A549 (cell line): ENCODE data around the gene ABHD1. TPM values are rescaled to one million over a fixed set of nuclear protein-coding genes. Genes with fewer than 3 reads are reported as not detected.

Experiments used
- ATAC-seq, 2 experiments: fragments of 200-7000 bp in 1 of 2; fragments of >200 bp in 1 of 2; cut with Nextera tagmentation in 1 of 2; cut with Tn5 transposase in 1 of 2; 3 replicates each; pipeline versions ENCODE4 v1.8.0 to v1.9.1; 2018 to 2020; ENCODE audit warnings: mild to moderate bottlenecking in 1 of 2, moderate library complexity in 1 of 2
- CTCF ChIA-PET: fragments of 300-600 bp; sonication (Branson Sonifier 250); formaldehyde crosslinking; extraction: SDS; loops from one replicate; lab custom pipeline; 2021; ENCODE audit warnings: antibody characterized with exemption, inconsistent platforms; lab: Yijun Ruan, JAX
- POLR2A ChIA-PET: fragments of 350-600 bp; formaldehyde crosslinking; extraction: SDS; loops from one replicate; lab custom pipeline; 2021; ENCODE audit warnings: antibody characterized with exemption, inconsistent platforms; lab: Yijun Ruan, JAX
- DNase-seq, 2 experiments: peaks; one replicate each; pipeline versions ENCODE4 v3.0.0 to v3.0.0-alpha.2; 2011 to 2016; ENCODE audit warnings: low read depth in 1 of 2, low spot score in 1 of 2
- FAIRE-seq: peaks from 2 replicates; lab custom pipeline; 2011; peaks lifted over from hg19 to GRCh38; lab: Jason Lieb, UNC
- H3K27ac ChIP-seq, 2 experiments: fragments of >200 bp; sonication (Bioruptor Twin); formaldehyde crosslinking; 3 replicates each; pipeline ENCODE4 v1.5.1; 2016 to 2017
- H3K4me1 ChIP-seq: fragments of >200 bp; sonication (Bioruptor Twin); formaldehyde crosslinking; 3 replicates; pipeline ENCODE4 v1.6.1; 2016
- H3K4me2 ChIP-seq: fragments of >200 bp; sonication (Bioruptor Twin); formaldehyde crosslinking; 3 replicates; pipeline ENCODE4 v1.6.1; 2016
- H3K4me3 ChIP-seq: fragments of >200 bp; sonication (Bioruptor Twin); formaldehyde crosslinking; 3 replicates; pipeline ENCODE4 v1.5.1; 2016
- H3K9me3 ChIP-seq: fragments of >200 bp; sonication (Bioruptor Twin); formaldehyde crosslinking; 3 replicates; pipeline ENCODE4 v1.6.1; 2016
- CBX2 ChIP-seq: fragments of 200-600 bp; sonication (generic); IDR thresholded peaks from 2 replicates; pipeline ENCODE4 v1.6.1; 2016; ENCODE audit warnings: low read depth, mild to moderate bottlenecking, borderline replicate concordance
- EHF ChIP-seq: fragments of 250-450 bp; sonication (Bioruptor Pico); IDR thresholded peaks from 2 replicates; pipeline ENCODE4 v1.5.0; 2020; ENCODE audit warnings: mild to moderate bottlenecking
- FOXS1 ChIP-seq: fragments of 250-450 bp; sonication (Bioruptor Pico); IDR thresholded peaks from 2 replicates; pipeline ENCODE4 v1.5.0; 2020; ENCODE audit warnings: mild to moderate bottlenecking, moderate library complexity
- HOXB13 ChIP-seq: fragments of 250-450 bp; sonication (Bioruptor Pico); IDR thresholded peaks from 2 replicates; pipeline ENCODE4 v1.5.0; 2020; ENCODE audit warnings: low read depth, mild to moderate bottlenecking, moderate library complexity
- JUN ChIP-seq, 2 experiments: fragments of >200 bp; sonication (Bioruptor Twin); formaldehyde crosslinking; IDR thresholded peaks; 2 replicates in 1 of 2; 3 replicates in 1 of 2; pipeline ENCODE4 v1.6.1; 2016 to 2017
- KDM1A ChIP-seq: fragments of 200-600 bp; sonication (generic); IDR thresholded peaks from 2 replicates; pipeline ENCODE4 v1.6.1; 2016; ENCODE audit warnings: low read depth, mild to moderate bottlenecking
- MAX ChIP-seq: IDR thresholded peaks from 2 replicates; pipeline ENCODE4 v1.6.1; 2012
- MYC ChIP-seq: IDR thresholded peaks from 2 replicates; pipeline ENCODE4 v1.6.1; 2012; ENCODE audit warnings: mild to moderate bottlenecking, inconsistent platforms, low read length, improper control_type of control experiment, borderline replicate concordance
- NFE2L2 ChIP-seq: fragments of 150-350 bp; conservative IDR thresholded peaks from 2 replicates; pipeline ENCODE4 v1.6.1; 2014; ENCODE audit warnings: low read length
- NPAS2 ChIP-seq: fragments of 250-450 bp; sonication (Bioruptor Pico); IDR thresholded peaks from 2 replicates; pipeline ENCODE4 v1.8.0; 2022; ENCODE audit warnings: mild to moderate bottlenecking, moderate library complexity, borderline replicate concordance
- POLR2A ChIP-seq: IDR thresholded peaks from 2 replicates; pipeline ENCODE4 v1.6.1; 2012; ENCODE audit warnings: mild to moderate bottlenecking, low read length
- RARB ChIP-seq: fragments of 250-450 bp; sonication (Bioruptor Pico); IDR thresholded peaks from 2 replicates; pipeline ENCODE4 v1.8.0; 2021; ENCODE audit warnings: mild to moderate bottlenecking, moderate library complexity
- RCOR1 ChIP-seq: fragments of 150-350 bp; IDR thresholded peaks from 2 replicates; pipeline ENCODE4 v1.6.1; 2014; ENCODE audit warnings: antibody characterized with exemption, low read length, low read depth
- ZFP36 ChIP-seq: fragments of 450-650 bp; IDR thresholded peaks from 2 replicates; pipeline ENCODE4 v1.6.1; 2014; ENCODE audit warnings: borderline replicate concordance; ENCODE audit not compliant: partially characterized antibody
- WGBS: methylation state at CpG from one replicate; pipeline ENCODE4 v1.1.6; 2017; ENCODE audit errors: missing lambda C conversion rate; 5-methylcytosine and 5-hydroxymethylcytosine counted together
- polyA plus RNA-seq, 4 experiments: library from polyadenylated mRNA; depleted of rRNA in 3 of 4; stranded (reverse); fragments of >200 nt; fragmentation: RNase III in 1 of 4; extraction: RNeasy Plus Mini Kit Qiagen cat#74134 plus additional on column Dnase treatment in 1 of 4; gene quantifications; 2 replicates in 3 of 4; 3 replicates in 1 of 4; pipeline ENCODE4 v1.2.3, GENCODE V29; 2011 to 2017

Gene ABHD1
- polyA plus RNA-seq, 2 of the 4 experiments (the other 2 are of a cell fraction): 0.96 to 1.9 TPM

- WGBS: 90% methylated on average over 11 of the region's 11 CpGs
- ATAC-seq: no peak
- POLR2A ChIA-PET: no interaction called here
Observed at GRCh38 chr2:27128668-27129571, 5.3 kb downstream of the ABHD1 start.

GRCh38 chr2:27130396-27130795 lies 6.8 kb downstream of the ABHD1 start:
- Histone ChIP-seq H3K27ac (no peak overlapping the region), H3K4me3 (no peak overlapping the region), H3K4me2 (no peak overlapping the region), H3K9me3 (no peaks in the 10 kb centered on the region), H3K4me1 (peaks cover 11% of the 10 kb centered on the region)
- DNase-seq (no peak), FAIRE-seq (no peak), ATAC-seq (no peak)
- no peak for TF ChIP-seq CBX2
- no peak for TF ChIP-seq KDM1A
- TF ChIP-seq JUN (IDR thresholded peaks at IDR 0.05): no peak
- TF ChIP-seq MAX: no peak
- TF ChIP-seq RCOR1: no peak
- ChIA-PET POLR2A (no interaction called here), CTCF (interaction anchor here (0.9 to 3.0 kb wide), 5 partner anchors 11 to 150 kb away, joined by 3 to 14 read pairs (median 5); partner anchors contain the start of gene CGREF1)
- WGBS: 93% methylated on average over 10 of the region's 10 CpGs

More at GRCh38 chr2:27128668-27129571, 5.3 kb downstream of the ABHD1 start:
- peaks cover 13% of the 10 kb centered on the region for H3K4me1 ChIP-seq
- H3K27ac ChIP-seq: no peak overlapping the region
- no peak overlapping the region for H3K4me2 ChIP-seq
- CTCF ChIA-PET: interaction anchor here (0.7 to 1.7 kb wide), 5 partner anchors 13 to 63 kb away, joined by 3 to 4 read pairs (median 3); no protein-coding TSS in a partner anchor
- H3K9me3 ChIP-seq: no peaks in the 10 kb centered on the region
- DNase-seq: no peak
- FAIRE-seq: no peak
- TF ChIP-seq FOXS1 (CRISPR knock-in tag) (no peak), POLR2A (0 out of 2 replicates have a peak, but pooled peaks have one; percentile 14)
- no peak overlapping the region for H3K4me3 ChIP-seq

GRCh38 chr2:27131429-27131828 lies 7.8 kb downstream of the ABHD1 start:
- DNase-seq (no peak), ATAC-seq (no peak)
- H3K27ac ChIP-seq: no peak overlapping the region
- no peak overlapping the region for H3K4me3 ChIP-seq
- WGBS: 79% methylated on average over 11 of the region's 11 CpGs
- no peaks in the 10 kb centered on the region for H3K9me3 ChIP-seq
- POLR2A ChIA-PET: no interaction called here
- TF ChIP-seq EHF (no peak), ZFP36 (no peak)
- TF ChIP-seq, all 56 proteins: peak for 0
- peaks cover 11% of the 10 kb centered on the region for H3K4me1 ChIP-seq
- CTCF ChIA-PET: interaction anchor here (0.6 to 3.4 kb wide), 11 partner anchors 8 to 172 kb away, joined by 3 to 25 read pairs (median 9); partner anchors contain the start of genes ABHD1 and CGREF1
- FAIRE-seq: no peak
- H3K4me2 ChIP-seq: no peak overlapping the region

GRCh38 chr2:27133195-27133875 lies 9.7 kb downstream of the ABHD1 start:
- H3K9me3 ChIP-seq: no peaks in the 10 kb centered on the region
- 59% methylated on average over 14 of the region's 14 CpGs for WGBS
- H3K4me2 ChIP-seq: peak overlapping the region; percentile 98
- no peak for DNase-seq
- peaks cover 11% of the 10 kb centered on the region for H3K4me1 ChIP-seq
- POLR2A ChIA-PET: interaction anchor here (1.3 to 2.6 kb wide), 3 partner anchors 10 to 78 kb away, joined by 3 to 17 read pairs (median 5); partner anchors contain the start of genes ABHD1, ATRAID, OST4 and SLC5A6
- TF ChIP-seq MYC (no peak), RARB (CRISPR knock-in tag) (no peak), NFE2L2 (no peak), FOXS1 (CRISPR knock-in tag) (no peak), HOXB13 (no peak), NPAS2 (CRISPR knock-in tag) (no peak), POLR2A (no peak)
- H3K4me3 ChIP-seq: peak overlapping the region; percentile 89
- peak overlapping the region; percentile 91 to 95; a peak in 5 of 6 replicates for H3K27ac ChIP-seq
- CTCF ChIA-PET: interaction anchor here (0.6 to 3.4 kb wide), 15 partner anchors 10 to 170 kb away, joined by 3 to 25 read pairs (median 4); partner anchors contain the start of genes ABHD1 and CGREF1
- no peak for ATAC-seq
- no peak for FAIRE-seq
